ENCODE results near the gene MAP3K2.
A peak's percentile ranks its signal among the peaks of the same experiment; 100 is the strongest.
"Not testable (repeated sequence)": the region's sequence is repeated elsewhere in the genome, so short reads cannot be mapped to it uniquely, and the experiment has no call there.

MAP3K2 gene

GRCh38 chr2:127421116-127421800 is 33.5 kb upstream of the MAP3K2 start:
- no peak for DNase-seq

- no peak for DNase-seq
Measured at GRCh38 chr2:127420039-127420864, 32.5 kb upstream of the MAP3K2 start.

- no peak for DNase-seq
Measured at GRCh38 chr2:127419448-127420038, 31.8 kb upstream of the MAP3K2 start.

GRCh38 chr2:127419112-127419430 is 31.3 kb upstream of the MAP3K2 start:
- no peak for DNase-seq

GRCh38 chr2:127418300-127419111 is 30.7 kb upstream of the MAP3K2 start, which contains the start of gene PROC:
TSS of gene PROC (plus strand) at chr2:127418427. CDS start at chr2:127419943, 1,516 bp downstream.
- no peak for DNase-seq

GRCh38 chr2:127417406-127417805 is 29.6 kb upstream of the MAP3K2 start:
- DNase-seq = no peak

- no peak for DNase-seq
Measured at GRCh38 chr2:127416506-127417001, 28.8 kb upstream of the MAP3K2 start.

- DNase-seq = no peak
Measured at GRCh38 chr2:127415593-127416505, 28.1 kb upstream of the MAP3K2 start.

- DNase-seq = no peak
Measured at GRCh38 chr2:127414638-127415592, 27.1 kb upstream of the MAP3K2 start.

GRCh38 chr2:127413782-127414637 is 26.2 kb upstream of the MAP3K2 start:
- peak in 1 of 2 experiments; percentile 19 for DNase-seq

- DNase-seq = no peak
Measured at GRCh38 chr2:127413200-127413599, 25.4 kb upstream of the MAP3K2 start.

GRCh38 chr2:127411653-127412369 is 24.0 kb upstream of the MAP3K2 start:
- no peak for DNase-seq

- peak in 1 of 2 experiments; percentile 44 for DNase-seq
Measured at GRCh38 chr2:127410871-127411652, 23.3 kb upstream of the MAP3K2 start.

- DNase-seq = not testable (repeated sequence)
Measured at GRCh38 chr2:127409716-127410115, 21.9 kb upstream of the MAP3K2 start.

GRCh38 chr2:127408807-127409099 is 21.0 kb upstream of the MAP3K2 start:
- DNase-seq = no peak

- DNase-seq = peak; percentile 65 to 82
Measured at GRCh38 chr2:127408004-127408806, 20.4 kb upstream of the MAP3K2 start.

- DNase-seq = peak in 1 of 2 experiments; percentile 82
Measured at GRCh38 chr2:127407661-127408003, 19.9 kb upstream of the MAP3K2 start.

All from SW 1271 (cell line).